ENCODE data around the gene SOD3.

Gene SOD3

DNA sequence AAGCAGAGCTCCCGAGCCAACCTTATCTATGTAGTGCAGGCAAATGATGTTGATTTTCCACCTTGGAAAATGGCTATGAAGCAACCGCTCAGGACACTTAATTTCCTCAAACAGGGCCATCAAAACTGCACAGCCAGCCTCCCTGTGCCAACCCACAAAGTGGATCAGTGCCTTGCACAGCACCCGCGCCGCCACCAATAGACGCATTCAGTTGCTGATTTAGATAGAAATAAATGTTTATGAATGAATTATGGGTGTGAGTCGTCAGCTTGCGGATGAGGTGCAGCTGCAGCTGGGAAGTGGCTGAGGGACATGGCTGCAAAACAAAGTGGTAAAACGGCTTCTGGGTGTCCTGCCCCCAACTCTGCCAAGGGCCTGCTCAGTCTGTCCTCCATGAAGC is 47.0 kb downstream of the SOD3 start:
- DNase-seq (ENCODE audit: low read depth): no peak

DNA sequence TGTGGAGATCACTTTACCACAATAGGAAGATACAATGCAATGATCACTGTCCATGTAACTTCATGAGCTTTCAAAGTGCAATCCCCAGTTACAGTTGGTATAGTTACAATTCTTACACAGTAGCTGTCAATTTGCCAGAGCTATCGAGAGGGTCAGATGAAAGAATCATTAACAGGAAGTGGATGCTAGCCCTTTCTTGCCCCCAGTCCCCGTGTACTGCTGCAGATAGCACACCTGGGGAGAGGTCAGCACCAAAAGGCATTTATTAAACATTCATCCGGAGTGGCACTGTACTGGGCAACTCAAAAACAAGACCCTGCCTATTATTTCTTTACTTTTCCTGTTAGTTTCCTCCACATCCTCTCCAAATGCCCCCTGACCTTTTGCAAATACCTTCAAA is 47.7 kb downstream of the SOD3 start:
- DNase-seq (ENCODE audit: low read depth): no peak

DNA sequence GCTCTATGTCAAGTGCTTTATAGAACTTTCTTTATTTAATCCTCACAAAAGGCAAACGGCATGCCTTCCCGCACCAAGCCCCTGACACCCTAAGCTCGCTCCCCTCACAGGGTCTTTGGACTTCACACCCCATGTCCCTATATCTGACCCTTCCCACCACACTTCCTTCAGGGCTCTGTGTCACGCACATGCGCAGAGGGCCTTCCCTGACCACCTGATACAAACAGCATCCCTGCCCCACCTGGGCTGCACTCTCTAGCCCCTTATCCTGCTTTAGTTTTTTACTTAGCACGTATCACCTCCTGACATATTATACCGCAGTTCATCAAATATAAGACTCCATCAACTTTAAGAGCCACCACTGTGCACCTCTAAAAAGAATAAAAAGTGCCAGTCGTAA is 49.8 kb downstream of the SOD3 start:
- no peak for DNase-seq (ENCODE audit: low read depth)

DNA sequence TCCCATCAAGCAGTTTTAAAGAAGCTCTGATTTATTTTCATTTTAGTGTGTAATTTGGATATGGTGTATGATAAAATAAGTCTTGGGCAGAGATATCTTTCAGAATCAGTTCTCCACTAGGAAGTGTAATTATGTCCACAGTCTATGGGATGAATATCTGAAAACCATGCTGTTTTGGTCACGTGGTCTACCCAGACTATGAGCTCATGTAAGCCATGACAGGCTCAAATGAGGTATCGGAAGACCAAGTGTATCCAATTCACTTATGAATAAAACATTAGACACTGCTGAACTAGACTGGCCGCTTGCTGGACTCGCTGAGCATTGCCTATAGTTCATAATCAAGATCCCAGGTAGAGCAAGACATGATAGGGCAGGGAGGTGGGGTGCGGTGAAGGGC is 50.5 kb downstream of the SOD3 start:
- DNase-seq (ENCODE audit: low read depth): no peak

DNA sequence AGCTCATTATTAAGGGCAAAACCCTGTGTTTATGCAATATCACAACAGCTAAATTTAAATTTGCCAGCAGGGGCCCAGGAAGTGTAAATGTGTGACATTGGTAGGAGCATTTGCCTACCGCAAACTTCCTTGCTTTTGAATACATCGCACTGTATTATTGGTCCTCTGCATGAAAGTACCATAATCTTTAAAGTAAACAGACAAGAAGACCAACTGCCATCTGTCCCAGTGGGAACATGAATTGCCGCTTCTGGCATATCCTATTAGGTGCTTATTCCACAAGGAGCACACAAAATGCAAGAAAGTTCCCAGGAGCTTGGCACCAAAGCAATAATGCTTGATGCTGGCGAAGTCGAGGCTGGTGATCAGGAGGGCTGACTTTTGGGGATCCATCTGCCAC is 51.3 kb downstream of the SOD3 start:
- no peak for DNase-seq (ENCODE audit: low read depth)

DNA sequence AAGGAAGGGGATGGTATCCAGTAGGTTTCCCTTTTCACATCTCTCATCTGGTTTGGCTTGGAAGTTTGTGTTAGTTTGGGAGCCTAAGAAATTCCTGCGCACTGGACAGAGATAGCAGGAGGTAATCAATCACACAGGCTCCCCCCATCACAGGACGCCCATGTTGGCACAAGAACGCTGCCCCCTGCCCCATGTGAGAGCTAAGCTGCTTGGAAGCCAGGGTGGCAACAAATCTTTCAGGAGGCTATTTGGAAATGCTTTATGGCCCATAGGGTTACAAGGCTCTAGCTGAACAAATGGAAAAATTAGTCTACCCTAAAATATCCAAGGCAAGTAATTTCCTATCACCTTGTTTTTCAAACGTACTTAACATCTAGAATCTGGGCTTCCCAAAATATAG is 54.0 kb downstream of the SOD3 start:
- no peak for DNase-seq (ENCODE audit: low read depth)

DNA sequence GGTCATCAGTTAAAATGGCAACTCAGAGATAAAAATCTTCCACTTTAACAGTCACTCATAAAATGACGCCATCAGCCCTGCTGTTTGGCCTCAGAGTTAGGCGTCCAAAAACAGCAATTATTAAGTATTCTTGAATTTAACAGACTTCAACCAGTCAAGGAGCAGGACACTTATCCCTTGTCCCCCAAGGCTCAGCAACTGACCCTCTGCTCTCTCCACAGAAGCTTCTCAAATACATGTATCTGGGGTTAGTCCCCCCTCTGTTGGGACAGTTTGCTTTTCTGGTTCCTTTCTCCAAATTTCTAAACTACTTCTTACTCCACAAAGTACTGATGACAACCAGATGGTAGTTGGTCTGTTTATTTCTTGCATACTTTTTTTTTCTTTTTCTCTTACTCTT is 54.4 kb downstream of the SOD3 start:
- no peak for DNase-seq (ENCODE audit: low read depth)
